HL-60 (cell line): ENCODE data around the gene SLC22A7.

Experiments
- CTCF ChIP-seq: IDR thresholded peaks from one replicate; pipeline ENCODE4 v1.5.1; 2011; ENCODE audit warnings: low read length, control low read depth, inconsistent platforms; ENCODE audit not compliant: insufficient read depth
- GABPA ChIP-seq: IDR thresholded peaks from 2 replicates; pipeline ENCODE4 v1.6.1; 2012; ENCODE audit warnings: low read depth
- POLR2AphosphoS5 ChIP-seq: IDR thresholded peaks from 2 replicates; pipeline ENCODE4 v1.6.1; 2012; ENCODE audit warnings: low read depth
- REST ChIP-seq: IDR thresholded peaks from 2 replicates; pipeline ENCODE4 v1.6.1; 2012; ENCODE audit warnings: low read depth; ENCODE audit not compliant: insufficient replicate concordance
- SPI1 ChIP-seq: IDR thresholded peaks from 2 replicates; pipeline ENCODE4 v1.6.1; 2012; ENCODE audit warnings: low read depth, mild to moderate bottlenecking, borderline replicate concordance

GRCh38 chr6:43282636-43283513, 15.2 kb upstream of the SLC22A7 start:
- no peak for TF ChIP-seq CTCF
- no peak for TF ChIP-seq GABPA
- TF ChIP-seq POLR2AphosphoS5, result no peak
- no peak for TF ChIP-seq REST
- TF ChIP-seq SPI1, result no peak
